Ovary (tissue), 9 donors: Measurements from ENCODE around the gene KRT78. TPM values are rescaled to one million over a fixed set of nuclear protein-coding genes. Genes with fewer than 3 reads are reported as not detected.

Source experiments
- DNase-seq, 5 donors: peaks; one replicate each; pipeline ENCODE4 v3.0.0-alpha.2; 2019 to 2020
- H3K27ac ChIP-seq, 2 donors: fragments of 200-600 bp; one replicate each; pipeline versions ENCODE4 v1.5.1 to v1.8.0; 2019 to 2022
- H3K27me3 ChIP-seq: fragments of 200-600 bp; one replicate; pipeline ENCODE4 v1.8.0; 2022
- H3K36me3 ChIP-seq: fragments of 200-600 bp; sonication (generic); one replicate; pipeline ENCODE4 v1.5.1; 2019
- H3K4me1 ChIP-seq: one replicate; pipeline ENCODE4 v1.8.1; 2013; ENCODE audit warnings: mild to moderate bottlenecking, moderate library complexity; ENCODE audit not compliant: insufficient read depth
- H3K4me3 ChIP-seq: fragments of 200-600 bp; sonication (generic); one replicate; pipeline ENCODE4 v1.5.1; 2017
- H3K9me3 ChIP-seq, 2 donors: fragments of 200-600 bp in 1 of 2; sonication (generic) in 1 of 2; one replicate each; pipeline versions ENCODE4 v1.5.1 to v1.8.1; 2013 to 2019; ENCODE audit warnings: mild to moderate bottlenecking in 1 of 2, moderate library complexity in 1 of 2
- CTCF ChIP-seq, 3 donors: fragments of 450-650 bp in 2 of 3; fragments of 200-600 bp in 1 of 3; IDR thresholded peaks; one replicate each; pipeline versions ENCODE4 v1.5.1 to v1.8.0; 2016 to 2022; ENCODE audit warnings: antibody characterized with exemption in 3 of 3, mild to moderate bottlenecking in 1 of 3
- EP300 ChIP-seq: sonication (generic); formaldehyde crosslinking; IDR thresholded peaks from one replicate; pipeline ENCODE4 v1.6.1; 2017; ENCODE audit warnings: antibody characterized with exemption
- POLR2A ChIP-seq: fragments of 450-650 bp; IDR thresholded peaks from one replicate; pipeline ENCODE4 v1.6.1; 2017; ENCODE audit warnings: antibody characterized with exemption, mild to moderate bottlenecking, moderate library complexity
- WGBS, 3 donors: extraction: QIAGEN DNeasy Blood & Tissue Kit in 1 of 3; methylation state at CpG; one replicate each; pipeline versions ENCODE4 v1.1.5 to v1.1.7; 2013 to 2017; 5-methylcytosine and 5-hydroxymethylcytosine counted together
- intact Hi-C, 4 donors: fragments of 100-400 bp; cut with DNase I; formaldehyde crosslinking; loops; one replicate each; pipeline versions ENCODE4 v1.11.0 to v1.15.1; 2022 to 2023
- polyA plus RNA-seq, 2 donors: library from polyadenylated mRNA; stranded (reverse); fragments of 200-250 nt in 1 of 2; fragments of 350-450 nt in 1 of 2; fragmentation: Illumina TruSeq in 1 of 2; extraction: RNeasy Lipid Tissue Mini Kit (QIAGEN cat#74804) in 1 of 2; gene quantifications; one replicate each; pipeline ENCODE4 v1.2.3, GENCODE V29; 2013 to 2014
- total RNA-seq, 7 donors: library from RNA; depleted of rRNA in 2 of 7; stranded (reverse); fragments of >200 nt in 2 of 7; fragmentation: NEBNext Ultra II Directional in 3 of 7; extraction: Animal tissue kit (Norgen Biotek cat#: 25700) in 3 of 7; gene quantifications; one replicate each; pipeline versions ENCODE4 v1.1.0 to v1.2.4, GENCODE V29; 2016 to 2023
- donor health status: DM: no; HTN: no; CAD: no; lungs with moderate emphysema.
- donor health status: DM: no; HTN: no; CAD: no.
- donor health status: Bipolar disorder and iron deficiency.
- donor health status: DM: yes; HTN: yes; CAD: no.
- donor health status: DM: no; HTN: no; CAD: no.
- donor health status: DM: yes; HTN: yes; CAD: no.

KRT78 gene
- total and polyA plus RNA-seq, 9 donors = 0.46 TPM; not detected in 8

GRCh38 chr12:52850681-52851080 is 1.9 kb upstream of the KRT78 start:
- Histone ChIP-seq H3K36me3 (no peaks in the 10 kb centered on the region), H3K4me3 (no peak overlapping the region), H3K27me3 (no peaks in the 10 kb centered on the region), H3K9me3 (no peaks in the 10 kb centered on the region), H3K27ac (no peak overlapping the region), H3K4me1 (no peaks in the 10 kb centered on the region)
- 79 to 89% (median 84%) methylated on average over 5 of the region's 5 CpGs for WGBS, 3 donors
- no peak for DNase-seq
- TF ChIP-seq POLR2A (no peak), CTCF (IDR thresholded peaks at IDR 0.05) (no peak), EP300 (no peak)
- intact Hi-C loops = no loop called here

- Histone ChIP-seq H3K27ac (no peak overlapping the region), H3K9me3 (no peaks in the 10 kb centered on the region), H3K4me1 (no peaks in the 10 kb centered on the region), H3K27me3 (no peaks in the 10 kb centered on the region), H3K4me3 (no peak overlapping the region), H3K36me3 (no peaks in the 10 kb centered on the region)
- 77 to 89% (median 85%) methylated on average over 6 of the region's 6 CpGs for WGBS, 3 donors
- intact Hi-C loops = no loop called here
- no peak for DNase-seq
- TF ChIP-seq CTCF (IDR thresholded peaks at IDR 0.05) = no peak
- TF ChIP-seq EP300 = no peak
- TF ChIP-seq POLR2A = no peak
These were observed 717 bp upstream of the KRT78 start for GRCh38 chr12:52849511-52849910.

GRCh38 chr12:52847335-52848102 is 1.3 kb downstream of the KRT78 start:
- TF ChIP-seq EP300 (no peak), POLR2A (no peak), CTCF (IDR thresholded peaks at IDR 0.05) (no peak)
- Histone ChIP-seq H3K36me3 (no peaks in the 10 kb centered on the region), H3K4me3 (no peak overlapping the region), H3K9me3 (no peaks in the 10 kb centered on the region), H3K27me3 (no peaks in the 10 kb centered on the region), H3K4me1 (no peaks in the 10 kb centered on the region), H3K27ac (no peak overlapping the region)
- WGBS, 3 donors = 73 to 82% (median 81%) methylated on average over 12 of the region's 12 CpGs
- no peak for DNase-seq
- intact Hi-C loops = no loop called here

GRCh38 chr12:52846356-52846970 is 2.3 kb downstream of the KRT78 start:
- Histone ChIP-seq H3K27me3 (no peaks in the 10 kb centered on the region), H3K36me3 (no peaks in the 10 kb centered on the region), H3K4me1 (no peaks in the 10 kb centered on the region), H3K4me3 (no peak overlapping the region), H3K27ac (no peak overlapping the region), H3K9me3 (no peaks in the 10 kb centered on the region)
- TF ChIP-seq POLR2A (no peak), CTCF (IDR thresholded peaks at IDR 0.05) (no peak), EP300 (no peak)
- intact Hi-C loops = no loop called here
- no peak for DNase-seq
- 69 to 76% (median 76%) methylated on average over 8 of the region's 8 CpGs for WGBS, 3 donors
